Measurements from ENCODE around the gene LRRC4. TPM values are rescaled to one million over a fixed set of nuclear protein-coding genes. Genes with fewer than 3 reads are reported as not detected.

Gene LRRC4
- total and polyA plus RNA-seq, 4 donors: 4.7 to 14.6 (median 6.9) TPM

DNA sequence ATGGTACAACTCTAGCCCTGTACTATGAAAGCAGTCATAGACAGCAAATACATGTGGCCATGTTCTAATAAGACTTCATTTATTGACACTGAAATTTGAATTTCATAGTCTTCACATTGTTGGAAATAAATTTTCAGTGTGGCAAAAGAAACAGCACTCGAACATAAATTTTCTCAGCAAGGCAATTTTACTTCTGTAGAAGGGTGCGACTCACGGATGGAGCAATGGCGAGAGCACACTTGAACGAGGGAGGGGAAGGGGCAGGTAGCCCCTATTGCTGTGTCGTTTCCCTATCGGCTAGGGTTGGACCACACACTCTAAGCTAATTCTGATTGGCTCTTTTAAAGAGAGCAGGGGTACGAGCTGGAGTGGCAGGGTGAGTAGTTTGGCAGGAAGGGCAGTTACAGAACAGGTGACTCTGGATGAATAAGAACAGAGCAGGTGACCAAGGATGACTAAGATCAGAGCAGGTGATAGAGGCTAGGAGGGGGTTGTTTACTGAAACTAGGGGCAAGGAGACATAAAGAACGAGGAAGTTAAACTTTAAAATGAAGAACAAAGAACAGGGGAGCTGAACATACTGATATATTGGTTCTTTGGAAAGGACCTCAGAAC lies 52.0 kb downstream of the LRRC4 start:
- H3K9me3 ChIP-seq (ENCODE audit: control insufficient read depth in 4 of 4, insufficient read depth in 3 of 4, low read length in 3 of 4): peaks cover 0 to 6% (median 2%) of the 10 kb centered on the region in 4 donors
- H3K4me1 ChIP-seq (ENCODE audit: control insufficient read depth in 5 of 5, insufficient read depth in 5 of 5, low read length in 5 of 5): peaks cover 0 to 13% (median 10%) of the 10 kb centered on the region in 5 donors
- no peaks in the 10 kb centered on the region for H3K27me3 ChIP-seq (ENCODE audit: control insufficient read depth in 3 of 3, insufficient read depth in 3 of 3, low read length in 2 of 3)
- no peak overlapping the region for H3K4me3 ChIP-seq
- WGBS, 2 donors: 95 to 97% methylated on average over 9 of the region's 9 CpGs
- H3K9ac ChIP-seq (ENCODE audit: insufficient read depth in 1 of 2, low read length in 2 of 2): no peak overlapping the region
- H3K27ac ChIP-seq (ENCODE audit: low read depth in 1 of 2, low read length in 1 of 2): no peak overlapping the region
- H3K36me3 ChIP-seq (ENCODE audit: control insufficient read depth in 4 of 4, insufficient read depth in 4 of 4, low read length in 4 of 4): peaks cover 0 to 7% (median 0%) of the 10 kb centered on the region in 4 donors
- DNase-seq: no peak
- no peak for ATAC-seq (ENCODE audit: insufficient read depth, low FRiP score)
- TF ChIP-seq, protein P1, sequence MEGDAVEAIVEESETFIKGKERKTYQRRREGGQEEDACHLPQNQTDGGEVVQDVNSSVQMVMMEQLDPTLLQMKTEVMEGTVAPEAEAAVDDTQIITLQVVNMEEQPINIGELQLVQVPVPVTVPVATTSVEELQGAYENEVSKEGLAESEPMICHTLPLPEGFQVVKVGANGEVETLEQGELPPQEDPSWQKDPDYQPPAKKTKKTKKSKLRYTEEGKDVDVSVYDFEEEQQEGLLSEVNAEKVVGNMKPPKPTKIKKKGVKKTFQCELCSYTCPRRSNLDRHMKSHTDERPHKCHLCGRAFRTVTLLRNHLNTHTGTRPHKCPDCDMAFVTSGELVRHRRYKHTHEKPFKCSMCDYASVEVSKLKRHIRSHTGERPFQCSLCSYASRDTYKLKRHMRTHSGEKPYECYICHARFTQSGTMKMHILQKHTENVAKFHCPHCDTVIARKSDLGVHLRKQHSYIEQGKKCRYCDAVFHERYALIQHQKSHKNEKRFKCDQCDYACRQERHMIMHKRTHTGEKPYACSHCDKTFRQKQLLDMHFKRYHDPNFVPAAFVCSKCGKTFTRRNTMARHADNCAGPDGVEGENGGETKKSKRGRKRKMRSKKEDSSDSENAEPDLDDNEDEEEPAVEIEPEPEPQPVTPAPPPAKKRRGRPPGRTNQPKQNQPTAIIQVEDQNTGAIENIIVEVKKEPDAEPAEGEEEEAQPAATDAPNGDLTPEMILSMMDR (IDR thresholded peaks at IDR 0.05; ENCODE audit: control extremely low read depth, extremely low read depth): no peak

GRCh38 chr7:127978421-127978820 lies 52.8 kb downstream of the LRRC4 start:
- DNase-seq: no peak
- TF ChIP-seq, protein P1 (IDR thresholded peaks at IDR 0.05; ENCODE audit: control extremely low read depth, extremely low read depth): no peak
- Histone ChIP-seq H3K36me3 (ENCODE audit: control insufficient read depth in 4 of 4, insufficient read depth in 4 of 4, low read length in 4 of 4) (peaks cover 0 to 7% (median 0%) of the 10 kb centered on the region in 4 donors), H3K9ac (ENCODE audit: insufficient read depth in 1 of 2, low read length in 2 of 2) (no peak overlapping the region), H3K4me1 (ENCODE audit: control insufficient read depth in 5 of 5, insufficient read depth in 5 of 5, low read length in 5 of 5) (peaks cover 0 to 13% (median 10%) of the 10 kb centered on the region in 5 donors), H3K4me3 (no peak overlapping the region), H3K9me3 (ENCODE audit: control insufficient read depth in 4 of 4, insufficient read depth in 3 of 4, low read length in 3 of 4) (peaks cover 0 to 6% (median 2%) of the 10 kb centered on the region in 4 donors), H3K27ac (ENCODE audit: low read depth in 1 of 2, low read length in 1 of 2) (no peak overlapping the region), H3K27me3 (ENCODE audit: control insufficient read depth in 3 of 3, insufficient read depth in 3 of 3, low read length in 2 of 3) (no peaks in the 10 kb centered on the region)
- ATAC-seq (ENCODE audit: insufficient read depth, low FRiP score): no peak
- WGBS, 2 donors: 98 to 100% methylated on average over 4 of the region's 4 CpGs

Other genes starting within 250 kb of the LRRC4 start
- 1 to 10 TPM in 1 of 2 donors, not detected in 1; 1.3 TPM for gene LEP, start 209.8 kb upstream of the LRRC4 start, total RNA-seq
- gene LEP, start 209.8 kb upstream of the LRRC4 start, polyA plus RNA-seq: under 1 TPM in 1 of 2 donors, not detected in 1; 0.37 TPM